Coronary artery (tissue), 2 donors: Measurements from ENCODE around the gene LRRK1.

ENCODE experiments used
- DNase-seq: peaks from one replicate; pipeline ENCODE4 v3.0.0-alpha.2; 2017; ENCODE audit warnings: low spot score
- H3K27ac ChIP-seq, 2 donors: fragments of 200-600 bp; sonication (generic); one replicate each; pipeline ENCODE4 v1.5.1; 2016 to 2019
- H3K4me3 ChIP-seq: fragments of 200-600 bp; sonication (generic); 2 replicates; pipeline ENCODE4 v1.5.1; 2016; ENCODE audit warnings: mild to moderate bottlenecking, moderate library complexity
- TF ChIP-seq, protein P1 (sequence below): fragments of 200-600 bp; sonication (generic); IDR thresholded peaks from one replicate; pipeline ENCODE4 v1.5.1; 2019; ENCODE audit warnings: antibody characterized with exemption

LRRK1 gene

DNA sequence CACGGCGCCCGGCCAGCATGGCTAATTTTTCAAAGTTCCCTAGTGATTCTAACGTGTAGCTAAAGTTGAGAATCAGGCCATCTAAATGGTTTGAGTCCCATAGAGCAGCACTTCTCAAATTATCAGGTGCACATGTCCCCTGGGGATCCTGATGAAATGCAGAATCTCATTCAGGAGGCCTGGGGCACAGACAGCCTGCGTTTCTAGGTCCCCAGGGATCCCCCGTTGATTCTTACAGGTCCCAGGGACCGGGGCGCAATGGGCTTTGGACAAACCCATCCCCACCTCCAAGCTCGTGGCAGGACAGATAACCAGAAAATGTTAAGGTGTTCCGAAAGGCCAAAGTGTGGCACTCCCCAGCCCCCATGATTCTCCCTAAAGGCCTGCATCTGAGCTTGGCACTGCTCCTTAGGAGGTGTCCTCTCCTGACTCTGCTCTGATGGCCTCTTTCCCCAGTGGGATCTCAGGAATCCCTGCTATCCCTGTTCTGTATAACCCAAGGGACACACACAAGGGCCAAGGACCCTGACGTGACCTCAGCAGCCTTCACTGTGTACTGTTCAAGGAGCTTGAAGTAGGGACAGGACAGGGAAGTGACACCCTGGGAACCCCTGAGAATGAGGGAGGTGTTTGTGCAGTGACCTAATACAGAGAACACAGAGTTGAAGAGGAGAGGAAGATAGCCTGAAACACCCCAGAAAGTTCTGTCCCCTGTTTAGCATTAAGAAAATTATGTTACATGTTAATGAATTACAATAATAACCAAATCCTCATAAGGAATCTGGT, 8.0 kb downstream of the LRRK1 start:
- Histone ChIP-seq H3K4me3 (no peak overlapping the region), H3K27ac (no peak overlapping the region)
- TF ChIP-seq, protein P1, sequence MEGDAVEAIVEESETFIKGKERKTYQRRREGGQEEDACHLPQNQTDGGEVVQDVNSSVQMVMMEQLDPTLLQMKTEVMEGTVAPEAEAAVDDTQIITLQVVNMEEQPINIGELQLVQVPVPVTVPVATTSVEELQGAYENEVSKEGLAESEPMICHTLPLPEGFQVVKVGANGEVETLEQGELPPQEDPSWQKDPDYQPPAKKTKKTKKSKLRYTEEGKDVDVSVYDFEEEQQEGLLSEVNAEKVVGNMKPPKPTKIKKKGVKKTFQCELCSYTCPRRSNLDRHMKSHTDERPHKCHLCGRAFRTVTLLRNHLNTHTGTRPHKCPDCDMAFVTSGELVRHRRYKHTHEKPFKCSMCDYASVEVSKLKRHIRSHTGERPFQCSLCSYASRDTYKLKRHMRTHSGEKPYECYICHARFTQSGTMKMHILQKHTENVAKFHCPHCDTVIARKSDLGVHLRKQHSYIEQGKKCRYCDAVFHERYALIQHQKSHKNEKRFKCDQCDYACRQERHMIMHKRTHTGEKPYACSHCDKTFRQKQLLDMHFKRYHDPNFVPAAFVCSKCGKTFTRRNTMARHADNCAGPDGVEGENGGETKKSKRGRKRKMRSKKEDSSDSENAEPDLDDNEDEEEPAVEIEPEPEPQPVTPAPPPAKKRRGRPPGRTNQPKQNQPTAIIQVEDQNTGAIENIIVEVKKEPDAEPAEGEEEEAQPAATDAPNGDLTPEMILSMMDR, result no peak
- DNase-seq, result no peak

DNA sequence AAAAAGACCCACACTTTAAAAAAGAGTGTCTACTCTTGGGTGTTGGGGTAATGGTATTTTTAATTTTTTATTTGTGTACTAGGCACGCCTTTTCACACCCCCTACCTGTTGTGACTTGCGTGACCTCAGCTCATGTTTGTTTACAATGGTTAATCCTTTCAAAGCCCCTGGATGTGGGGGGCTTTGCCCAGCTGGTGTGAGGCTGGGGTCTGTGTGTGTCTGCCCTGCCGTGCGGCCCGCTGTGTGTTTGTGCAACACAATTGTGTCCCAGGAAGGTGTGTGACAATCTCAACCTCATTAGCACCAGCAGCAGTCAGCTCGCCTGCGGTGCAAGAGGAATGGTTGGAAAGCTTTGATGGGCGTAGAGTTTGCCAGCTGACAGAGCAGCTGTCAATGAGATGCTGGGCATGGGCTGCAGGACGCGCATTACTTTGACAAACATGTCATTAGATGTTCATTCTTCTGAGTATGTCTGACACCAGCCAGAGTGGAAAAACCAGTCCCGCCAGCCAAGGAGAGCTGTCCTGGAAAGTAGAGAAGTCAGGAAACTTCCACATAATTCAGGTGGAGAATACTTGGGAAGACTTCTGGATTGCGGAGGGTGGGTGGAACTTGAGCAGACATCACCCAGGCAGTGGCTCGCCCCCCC, 9.6 kb downstream of the LRRK1 start:
- Histone ChIP-seq H3K4me3 (no peak overlapping the region), H3K27ac (no peak overlapping the region)
- no peak for DNase-seq
- TF ChIP-seq, protein P1, result no peak

DNA sequence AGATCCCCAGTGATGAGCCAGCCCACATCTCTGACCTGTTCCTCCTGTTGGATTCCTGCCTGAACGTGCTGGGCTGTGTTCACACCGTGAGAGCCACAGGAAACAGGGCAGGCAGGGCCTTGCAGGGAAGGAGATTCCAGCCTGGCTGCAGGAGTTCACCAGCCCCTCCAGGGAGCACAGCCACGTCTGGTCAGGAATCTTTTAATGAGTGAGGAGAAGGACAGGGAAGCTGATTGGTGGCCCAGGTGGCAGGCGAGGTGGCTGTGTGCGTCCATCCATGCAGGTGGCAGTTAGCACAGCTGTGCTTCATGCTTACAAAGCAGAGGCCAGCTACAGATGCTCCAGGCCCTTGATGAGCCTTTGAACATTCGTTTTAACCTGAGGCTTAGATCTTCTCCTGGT, 10.5 kb downstream of the LRRK1 start:
- no peak overlapping the region for H3K4me3 ChIP-seq
- TF ChIP-seq, protein P1, result no peak
- no peak for DNase-seq
- no peak overlapping the region for H3K27ac ChIP-seq

DNA sequence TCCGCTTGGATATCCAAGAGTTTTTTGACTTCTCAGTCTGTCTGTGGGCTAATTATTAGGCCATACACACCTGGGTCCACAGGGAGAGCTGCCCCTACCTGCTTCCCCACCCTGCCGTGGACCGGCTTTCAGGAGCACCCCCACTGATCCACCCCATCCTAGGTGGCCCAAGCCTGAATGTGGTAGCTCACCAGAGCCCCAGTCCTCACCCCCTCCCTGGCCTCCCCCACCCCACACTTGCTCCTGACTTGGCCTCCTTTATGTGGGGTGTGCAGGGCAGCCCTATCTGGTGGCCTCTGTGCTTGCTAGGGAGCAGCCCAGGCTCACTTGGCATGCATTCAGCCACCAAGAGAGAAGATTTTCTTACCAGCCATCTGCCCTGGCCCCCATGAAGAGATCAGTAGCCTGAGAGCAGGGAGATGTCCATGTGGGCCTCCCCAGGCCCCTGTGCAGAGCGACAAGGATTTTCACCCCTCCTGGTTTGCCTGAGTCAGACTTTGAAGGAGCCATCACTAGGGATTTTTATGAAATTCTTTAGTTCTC, 11.2 kb downstream of the LRRK1 start:
- H3K27ac ChIP-seq, result no peak overlapping the region
- TF ChIP-seq, protein P1, result no peak
- no peak overlapping the region for H3K4me3 ChIP-seq
- no peak for DNase-seq

DNA sequence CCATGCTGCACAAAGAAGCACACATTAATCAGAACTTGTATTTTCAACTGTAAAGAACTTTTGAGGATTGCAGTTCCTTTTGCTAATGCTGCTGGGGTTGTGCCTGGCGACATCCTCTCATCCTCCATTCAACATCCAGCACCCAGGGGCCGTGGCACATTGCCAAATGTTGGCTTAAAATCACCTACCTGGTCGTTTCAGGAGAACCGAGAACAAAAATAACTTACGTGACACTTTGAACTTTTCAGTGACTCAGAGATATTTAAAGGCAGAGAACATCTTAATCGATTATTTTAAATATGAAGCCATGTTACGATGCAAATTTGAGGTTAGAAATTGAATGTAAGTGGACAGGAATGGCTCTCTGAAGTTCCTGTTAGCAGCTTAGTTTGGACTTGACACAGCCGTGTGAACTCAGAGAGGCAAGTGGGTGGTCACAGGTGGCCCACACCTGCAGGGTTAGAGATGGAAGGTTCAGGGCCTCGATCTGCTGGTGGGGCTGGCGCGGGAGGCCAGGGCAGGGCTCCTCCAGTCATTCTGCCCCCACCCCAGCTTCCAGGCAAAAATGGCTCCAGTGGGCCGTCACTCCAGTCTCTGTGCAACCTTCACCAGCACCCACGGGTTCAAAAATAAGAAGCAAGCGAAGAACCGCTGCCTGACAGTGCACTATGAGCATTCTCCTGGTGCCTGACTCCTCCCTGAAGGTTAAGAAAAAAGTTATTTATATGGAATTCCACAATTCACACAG, 12.2 kb downstream of the LRRK1 start:
- no peak for DNase-seq
- Histone ChIP-seq H3K4me3 (no peak overlapping the region), H3K27ac (no peak overlapping the region)
- TF ChIP-seq, protein P1, result no peak

DNA sequence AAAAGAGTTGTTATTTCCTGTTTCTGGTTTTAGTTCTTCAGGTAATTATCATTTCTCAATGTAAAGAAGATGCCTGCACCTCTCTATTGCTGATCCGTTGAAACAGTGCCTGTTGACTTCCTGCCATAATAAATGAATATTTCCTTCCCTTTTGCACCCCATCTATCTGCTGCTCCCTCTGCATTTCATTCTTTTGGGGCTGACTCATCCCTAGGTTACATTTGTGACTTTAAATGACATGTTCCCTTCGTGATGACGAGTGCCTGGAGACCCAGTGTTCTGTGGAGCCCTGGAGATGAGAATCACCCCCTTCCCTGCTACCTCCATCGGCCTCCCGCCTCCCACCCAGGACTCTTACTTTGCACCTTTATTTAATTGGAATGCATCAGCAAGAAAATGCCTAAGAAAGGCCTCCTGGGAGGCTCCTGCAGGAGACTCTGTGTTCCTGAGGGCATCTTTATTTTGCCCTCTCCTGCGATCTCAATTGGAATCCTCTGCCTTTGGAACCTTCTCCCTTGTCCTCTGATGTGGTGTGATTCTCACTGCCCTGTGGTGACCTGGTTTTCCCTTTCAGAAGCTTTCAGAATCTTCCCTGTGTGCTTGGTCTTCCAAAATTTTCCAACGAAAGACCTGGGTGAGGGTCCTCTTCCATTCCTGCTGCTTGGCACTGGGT, 13.7 kb downstream of the LRRK1 start:
- TF ChIP-seq, protein P1, result no peak
- no peak for DNase-seq
- Histone ChIP-seq H3K4me3 (no peak overlapping the region), H3K27ac (no peak overlapping the region)
